ENCODE data around the gene ARSB.

GRCh38 chr5:78968781-78969180 lies 16.3 kb downstream of the ARSB start:
- TF ChIP-seq POLR2AphosphoS5 (IDR thresholded peaks at IDR 0.05; ENCODE audit: low read depth, low read length) (no peak), SIN3A (IDR thresholded peaks at IDR 0.05; ENCODE audit: borderline replicate concordance, insufficient read depth, low read depth, low read length) (no peak), CTCF (IDR thresholded peaks at IDR 0.05) (no peak), REST (IDR thresholded peaks at IDR 0.05; ENCODE audit: insufficient read depth in 1 of 2, low read depth in 2 of 2, low read length in 1 of 2) (no peak), TCF7L2 (IDR thresholded peaks at IDR 0.05; ENCODE audit: low read depth, low read length) (no peak)
